ENCODE measurements around the gene PANX1. TPM values are rescaled to one million over a fixed set of nuclear protein-coding genes. Genes with fewer than 3 reads are reported as not detected.
A peak's percentile ranks its signal among the peaks of the same experiment; 100 is the strongest.

PANX1 gene
- polyA plus RNA-seq, 2 donors = 2.9 to 3.5 TPM

GRCh38 chr11:94147433-94147845 lies 18.8 kb downstream of the PANX1 start:
- no peak overlapping the region for H3K27ac ChIP-seq (ENCODE audit: low read depth in 2 of 2, low read length in 1 of 2)
- 75 to 77% methylated on average over 9 of the region's 9 CpGs for WGBS, 2 donors
- H3K4me3 ChIP-seq (ENCODE audit: low read depth in 1 of 2, low read length in 2 of 2) = no peak overlapping the region
- no peaks in the 10 kb centered on the region for H3K27me3 ChIP-seq (ENCODE audit: control insufficient read depth in 1 of 2, insufficient read depth in 2 of 2, low read length in 2 of 2)
- no peaks in the 10 kb centered on the region for H3K9me3 ChIP-seq (ENCODE audit: control insufficient read depth in 2 of 2, insufficient read depth in 1 of 2, low read depth in 1 of 2, low read length in 1 of 2)
- peaks cover 3 to 15% of the 10 kb centered on the region in 2 donors for H3K4me1 ChIP-seq (ENCODE audit: control insufficient read depth in 2 of 2, insufficient read depth in 2 of 2, low read length in 1 of 2)
- H3K36me3 ChIP-seq (ENCODE audit: control insufficient read depth in 2 of 2, insufficient read depth in 2 of 2, low read length in 1 of 2) = no peaks in the 10 kb centered on the region

DNA sequence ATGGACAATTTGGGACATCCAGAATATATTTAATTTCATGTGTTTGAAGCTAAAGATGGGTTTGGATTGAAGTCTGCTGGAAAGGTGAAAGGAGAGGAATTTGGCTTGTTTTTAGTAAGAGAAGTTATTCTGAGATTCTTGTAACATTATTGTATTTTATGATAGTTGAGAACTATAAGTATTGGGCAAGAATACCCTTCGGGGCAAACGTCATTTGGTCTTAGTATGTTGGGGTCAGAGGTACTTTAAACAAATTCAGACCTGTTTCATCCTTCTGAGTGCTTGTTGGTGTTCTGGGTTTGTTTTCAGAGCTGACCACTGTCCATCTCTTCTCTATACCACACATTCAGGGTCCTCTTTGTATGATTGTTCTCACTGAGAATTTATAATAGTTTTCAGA lies 19.5 kb downstream of the PANX1 start:
- no peaks in the 10 kb centered on the region for H3K27me3 ChIP-seq (ENCODE audit: control insufficient read depth in 1 of 2, insufficient read depth in 2 of 2, low read length in 2 of 2)
- H3K4me1 ChIP-seq (ENCODE audit: control insufficient read depth in 2 of 2, insufficient read depth in 2 of 2, low read length in 1 of 2) = peaks cover 4 to 18% of the 10 kb centered on the region in 2 donors
- no peak overlapping the region for H3K4me3 ChIP-seq (ENCODE audit: low read depth in 1 of 2, low read length in 2 of 2)
- H3K9me3 ChIP-seq (ENCODE audit: control insufficient read depth in 2 of 2, insufficient read depth in 1 of 2, low read depth in 1 of 2, low read length in 1 of 2) = no peaks in the 10 kb centered on the region
- H3K27ac ChIP-seq (ENCODE audit: low read depth in 2 of 2, low read length in 1 of 2) = no peak overlapping the region
- WGBS, 2 donors = 64 to 75% methylated on average over 2 of the region's 2 CpGs
- no peaks in the 10 kb centered on the region for H3K36me3 ChIP-seq (ENCODE audit: control insufficient read depth in 2 of 2, insufficient read depth in 2 of 2, low read length in 1 of 2)

- H3K27ac ChIP-seq (ENCODE audit: low read depth in 2 of 2, low read length in 1 of 2) = no peak overlapping the region
- no peak overlapping the region for H3K4me3 ChIP-seq (ENCODE audit: low read depth in 1 of 2, low read length in 2 of 2)
- no peaks in the 10 kb centered on the region for H3K9me3 ChIP-seq (ENCODE audit: control insufficient read depth in 2 of 2, insufficient read depth in 1 of 2, low read depth in 1 of 2, low read length in 1 of 2)
- H3K36me3 ChIP-seq (ENCODE audit: control insufficient read depth in 2 of 2, insufficient read depth in 2 of 2, low read length in 1 of 2) = no peaks in the 10 kb centered on the region
- no peaks in the 10 kb centered on the region for H3K27me3 ChIP-seq (ENCODE audit: control insufficient read depth in 1 of 2, insufficient read depth in 2 of 2, low read length in 2 of 2)
- 35 to 39% methylated on average over 3 of the region's 3 CpGs for WGBS, 2 donors
- H3K4me1 ChIP-seq (ENCODE audit: control insufficient read depth in 2 of 2, insufficient read depth in 2 of 2, low read length in 1 of 2) = peaks cover 4 to 13% of the 10 kb centered on the region in 2 donors
Measured at GRCh38 chr11:94149431-94150017, 20.9 kb downstream of the PANX1 start.

GRCh38 chr11:94150056-94150455 lies 21.4 kb downstream of the PANX1 start:
- H3K9me3 ChIP-seq (ENCODE audit: control insufficient read depth in 2 of 2, insufficient read depth in 1 of 2, low read depth in 1 of 2, low read length in 1 of 2) = no peaks in the 10 kb centered on the region
- H3K27ac ChIP-seq (ENCODE audit: low read depth in 2 of 2, low read length in 1 of 2) = no peak overlapping the region
- H3K27me3 ChIP-seq (ENCODE audit: control insufficient read depth in 1 of 2, insufficient read depth in 2 of 2, low read length in 2 of 2) = no peaks in the 10 kb centered on the region
- H3K4me1 ChIP-seq (ENCODE audit: control insufficient read depth in 2 of 2, insufficient read depth in 2 of 2, low read length in 1 of 2) = peaks cover 4 to 13% of the 10 kb centered on the region in 2 donors
- WGBS, 2 donors = 60 to 65% methylated on average over 3 of the region's 3 CpGs
- H3K4me3 ChIP-seq (ENCODE audit: low read depth in 1 of 2, low read length in 2 of 2) = no peak overlapping the region
- no peaks in the 10 kb centered on the region for H3K36me3 ChIP-seq (ENCODE audit: control insufficient read depth in 2 of 2, insufficient read depth in 2 of 2, low read length in 1 of 2)

- Histone ChIP-seq H3K4me3 (ENCODE audit: low read depth in 1 of 2, low read length in 2 of 2) (no peak overlapping the region), H3K27ac (ENCODE audit: low read depth in 2 of 2, low read length in 1 of 2) (no peak overlapping the region), H3K9me3 (ENCODE audit: control insufficient read depth in 2 of 2, insufficient read depth in 1 of 2, low read depth in 1 of 2, low read length in 1 of 2) (no peaks in the 10 kb centered on the region), H3K36me3 (ENCODE audit: control insufficient read depth in 2 of 2, insufficient read depth in 2 of 2, low read length in 1 of 2) (no peaks in the 10 kb centered on the region), H3K4me1 (ENCODE audit: control insufficient read depth in 2 of 2, insufficient read depth in 2 of 2, low read length in 1 of 2) (peaks cover 4 to 13% of the 10 kb centered on the region in 2 donors), H3K27me3 (ENCODE audit: control insufficient read depth in 1 of 2, insufficient read depth in 2 of 2, low read length in 2 of 2) (no peaks in the 10 kb centered on the region)
- WGBS, 2 donors = 76 to 81% methylated on average over 4 of the region's 4 CpGs
Measured at GRCh38 chr11:94150704-94151685, 22.4 kb downstream of the PANX1 start.

DNA sequence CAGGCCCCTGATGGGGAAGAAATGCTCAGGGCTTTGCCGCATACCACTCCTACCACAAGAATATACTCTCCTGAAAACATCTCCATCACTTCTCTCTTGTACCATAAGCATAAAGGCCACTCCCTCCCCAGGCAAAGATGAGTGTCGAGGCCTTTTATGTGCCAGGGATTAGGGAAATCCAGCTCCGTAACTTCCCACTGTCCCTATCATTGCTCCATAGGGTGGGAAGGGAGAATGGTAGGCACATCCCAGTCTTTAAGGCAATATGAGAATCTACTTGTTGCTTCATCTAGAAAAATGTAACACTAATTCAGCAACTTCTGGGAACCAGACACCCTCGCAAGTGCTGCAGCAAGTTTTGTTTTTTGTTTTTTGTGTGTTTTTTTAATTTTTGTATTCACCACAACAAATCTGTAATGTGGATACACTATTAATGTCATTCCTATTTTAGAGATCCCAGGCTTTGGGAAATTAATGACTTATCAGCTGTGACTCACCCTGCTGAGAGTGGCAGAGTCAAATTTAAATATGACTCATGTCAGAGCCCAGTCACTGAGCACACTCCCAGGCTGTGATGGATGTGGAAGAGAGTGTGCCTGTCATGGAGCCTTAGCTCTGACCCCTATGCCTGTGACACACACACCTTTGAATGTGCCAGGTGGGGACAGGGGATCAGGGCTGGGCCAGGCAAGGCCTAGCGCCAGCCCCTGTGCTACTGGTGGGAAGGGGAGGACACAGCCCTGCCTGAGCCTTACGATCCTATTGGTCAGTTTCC lies 23.4 kb downstream of the PANX1 start:
- WGBS, 2 donors = 56 to 78% methylated on average over 6 of the region's 6 CpGs
- peak overlapping the region in 1 of 2 donors; percentile 3 for H3K27ac ChIP-seq (ENCODE audit: low read depth in 2 of 2, low read length in 1 of 2)
- H3K4me1 ChIP-seq (ENCODE audit: control insufficient read depth in 2 of 2, insufficient read depth in 2 of 2, low read length in 1 of 2) = peaks cover 4 to 13% of the 10 kb centered on the region in 2 donors

DNA sequence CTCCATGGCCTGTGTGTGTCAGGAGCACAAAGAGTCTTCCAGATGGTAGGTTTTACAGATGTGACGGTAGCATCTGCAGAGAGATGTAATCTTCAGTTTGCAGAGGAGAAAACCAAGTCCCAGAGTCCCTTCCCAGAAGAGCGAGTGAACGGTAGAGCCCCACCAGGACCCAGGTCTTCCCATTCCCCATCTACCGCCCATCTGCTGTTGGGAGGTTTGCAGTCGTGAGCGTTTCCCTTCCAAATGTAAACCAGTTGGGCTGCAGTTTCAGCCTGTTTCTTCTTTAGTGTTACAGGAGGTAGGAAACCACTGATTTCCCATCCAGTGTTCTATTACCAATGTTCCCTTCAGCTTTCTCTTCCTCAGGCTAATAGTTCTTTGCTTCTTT lies 24.0 kb downstream of the PANX1 start:
- Histone ChIP-seq H3K4me1 (ENCODE audit: control insufficient read depth in 2 of 2, insufficient read depth in 2 of 2, low read length in 1 of 2) (peaks cover 4 to 13% of the 10 kb centered on the region in 2 donors), H3K27ac (ENCODE audit: low read depth in 2 of 2, low read length in 1 of 2) (peak overlapping the region in 1 of 2 donors; percentile 3), H3K4me3 (ENCODE audit: low read depth in 1 of 2, low read length in 2 of 2) (no peak overlapping the region), H3K36me3 (ENCODE audit: control insufficient read depth in 2 of 2, insufficient read depth in 2 of 2, low read length in 1 of 2) (no peaks in the 10 kb centered on the region), H3K27me3 (ENCODE audit: control insufficient read depth in 1 of 2, insufficient read depth in 2 of 2, low read length in 2 of 2) (no peaks in the 10 kb centered on the region), H3K9me3 (ENCODE audit: control insufficient read depth in 2 of 2, insufficient read depth in 1 of 2, low read depth in 1 of 2, low read length in 1 of 2) (no peaks in the 10 kb centered on the region)
- WGBS, 2 donors = 73 to 80% methylated on average over 6 of the region's 6 CpGs

More for the DNA sequence above, 23.4 kb downstream of the PANX1 start:
- H3K9me3 ChIP-seq (ENCODE audit: control insufficient read depth in 2 of 2, insufficient read depth in 1 of 2, low read depth in 1 of 2, low read length in 1 of 2) = no peaks in the 10 kb centered on the region
- H3K4me3 ChIP-seq (ENCODE audit: low read depth in 1 of 2, low read length in 2 of 2) = no peak overlapping the region
- no peaks in the 10 kb centered on the region for H3K36me3 ChIP-seq (ENCODE audit: control insufficient read depth in 2 of 2, insufficient read depth in 2 of 2, low read length in 1 of 2)
- H3K27me3 ChIP-seq (ENCODE audit: control insufficient read depth in 1 of 2, insufficient read depth in 2 of 2, low read length in 2 of 2) = no peaks in the 10 kb centered on the region

- WGBS, 2 donors = 81 to 89% methylated on average over 3 of the region's 3 CpGs
- Histone ChIP-seq H3K9me3 (ENCODE audit: control insufficient read depth in 2 of 2, insufficient read depth in 1 of 2, low read depth in 1 of 2, low read length in 1 of 2) (no peaks in the 10 kb centered on the region), H3K4me1 (ENCODE audit: control insufficient read depth in 2 of 2, insufficient read depth in 2 of 2, low read length in 1 of 2) (peaks cover 4 to 13% of the 10 kb centered on the region in 2 donors), H3K4me3 (ENCODE audit: low read depth in 1 of 2, low read length in 2 of 2) (no peak overlapping the region), H3K27me3 (ENCODE audit: control insufficient read depth in 1 of 2, insufficient read depth in 2 of 2, low read length in 2 of 2) (no peaks in the 10 kb centered on the region), H3K36me3 (ENCODE audit: control insufficient read depth in 2 of 2, insufficient read depth in 2 of 2, low read length in 1 of 2) (no peaks in the 10 kb centered on the region), H3K27ac (ENCODE audit: low read depth in 2 of 2, low read length in 1 of 2) (no peak overlapping the region)
Measured at GRCh38 chr11:94153320-94153719, 24.7 kb downstream of the PANX1 start.

DNA sequence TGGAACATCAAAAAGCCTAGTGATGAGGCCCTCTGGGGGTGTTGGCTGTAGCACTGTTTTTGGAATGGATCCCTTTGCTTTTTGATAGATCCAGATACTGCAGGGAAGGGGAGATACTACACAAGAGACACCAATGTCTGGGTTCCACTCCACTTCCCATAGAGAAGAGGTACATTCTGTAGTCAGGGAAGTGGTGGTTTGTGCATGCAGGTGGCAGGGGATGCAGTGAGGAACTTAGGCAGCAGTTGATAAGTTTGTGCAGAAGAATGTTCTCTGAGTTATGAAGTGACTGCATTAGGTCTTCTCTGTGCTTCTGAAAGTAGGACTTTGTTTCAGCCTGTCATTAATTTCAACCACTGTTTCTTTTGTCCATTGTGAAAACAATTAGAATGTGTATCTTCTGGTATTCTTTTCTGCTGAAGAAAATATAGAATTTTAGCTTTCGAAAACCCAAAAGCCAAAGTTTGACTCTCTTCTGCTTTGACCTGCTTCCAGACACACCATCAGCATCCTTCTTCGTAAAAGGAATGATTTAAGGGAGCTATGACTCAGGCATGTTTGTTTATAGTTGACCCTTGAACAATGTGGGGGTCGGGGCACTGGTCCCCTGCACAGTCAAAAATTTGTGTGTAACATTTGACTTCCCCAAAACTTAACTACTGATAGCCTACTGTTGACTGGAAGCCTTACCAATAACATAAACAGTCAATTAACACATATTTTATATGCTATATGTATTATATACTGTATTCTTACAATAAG lies 25.6 kb downstream of the PANX1 start:
- no peaks in the 10 kb centered on the region for H3K27me3 ChIP-seq (ENCODE audit: control insufficient read depth in 1 of 2, insufficient read depth in 2 of 2, low read length in 2 of 2)
- H3K27ac ChIP-seq (ENCODE audit: low read depth in 2 of 2, low read length in 1 of 2) = no peak overlapping the region
- no peaks in the 10 kb centered on the region for H3K9me3 ChIP-seq (ENCODE audit: control insufficient read depth in 2 of 2, insufficient read depth in 1 of 2, low read depth in 1 of 2, low read length in 1 of 2)
- H3K36me3 ChIP-seq (ENCODE audit: control insufficient read depth in 2 of 2, insufficient read depth in 2 of 2, low read length in 1 of 2) = no peaks in the 10 kb centered on the region
- no peak overlapping the region for H3K4me3 ChIP-seq (ENCODE audit: low read depth in 1 of 2, low read length in 2 of 2)
- H3K4me1 ChIP-seq (ENCODE audit: control insufficient read depth in 2 of 2, insufficient read depth in 2 of 2, low read length in 1 of 2) = peaks cover 4 to 13% of the 10 kb centered on the region in 2 donors
- WGBS, 2 donors = 68 to 74% methylated on average over 3 of the region's 3 CpGs
